HepG2 (cell line): ENCODE measurements around the gene AGPAT2. TPM values are rescaled to one million over a fixed set of nuclear protein-coding genes. Genes with fewer than 3 reads are reported as not detected.
"Not testable (repeated sequence)": the region's sequence is repeated elsewhere in the genome, so short reads cannot be mapped to it uniquely, and the experiment has no call there.

ENCODE experiments used
- ATAC-seq: fragments of 200-7000 bp; cut with Tn5 transposase; 3 replicates; pipeline ENCODE4 v1.9.1; 2020; ENCODE audit warnings: mild to moderate bottlenecking, moderate library complexity
- BruUV-seq: library from RNA; stranded (reverse); fragments of 400-500 nt; replicated peaks from 2 replicates; lab custom pipeline; 2021; lab: Mats Ljungman, UMichigan
- CTCF ChIA-PET: fragments of 300-600 bp; formaldehyde crosslinking; extraction: SDS; loops from one replicate; lab custom pipeline; 2021; ENCODE audit warnings: low total read pairs, inconsistent platforms, low intra/inter-chr PET ratio; lab: Yijun Ruan, JAX
- POLR2A ChIA-PET: fragments of 350-600 bp; sonication (Branson Sonifier 250); formaldehyde crosslinking; loops from one replicate; lab custom pipeline; 2020; ENCODE audit warnings: antibody characterized with exemption, inconsistent platforms; lab: Yijun Ruan, JAX
- DNase-seq: peaks from one replicate; pipeline ENCODE4 v3.0.0-alpha.2; 2015; ENCODE audit warnings: low spot score
- FAIRE-seq: peaks from 3 replicates; lab custom pipeline; 2011; peaks lifted over from hg19 to GRCh38; lab: Jason Lieb, UNC
- H2AFZ ChIP-seq: one replicate; pipeline ENCODE4 v1.6.1; 2011; ENCODE audit warnings: low read length, inconsistent platforms
- H3K27ac ChIP-seq: fragments of 300-600 bp; 3 replicates; pipeline ENCODE4 v1.8.0; 2011; ENCODE audit warnings: mixed run types, mild to moderate bottlenecking, mixed read lengths, low read length, inconsistent platforms; ENCODE audit not compliant: insufficient read depth; ENCODE audit errors: extremely low read length
- H3K27me3 ChIP-seq, 2 experiments: fragments of 200-600 bp in 1 of 2; 2 replicates in 1 of 2; 3 replicates in 1 of 2; pipeline versions ENCODE4 v1.6.0 to v1.8.0; 2011; ENCODE audit warnings: low read length in 2 of 2, mild to moderate bottlenecking in 2 of 2, moderate library complexity in 2 of 2, inconsistent platforms in 1 of 2; ENCODE audit not compliant: insufficient read depth in 2 of 2, control insufficient read depth in 1 of 2
- H3K36me3 ChIP-seq, 2 experiments: fragments of 200-600 bp in 1 of 2; replicated peaks in 1 of 2; 2 replicates in 1 of 2; 3 replicates in 1 of 2; pipeline versions ENCODE4 v1.5.1 to v1.8.0; 2011; ENCODE audit warnings: low read length in 2 of 2, inconsistent platforms in 1 of 2; ENCODE audit not compliant: insufficient read depth in 2 of 2, control insufficient read depth in 1 of 2
- H3K4me1 ChIP-seq: 2 replicates; pipeline ENCODE4 v1.5.1; 2012; ENCODE audit warnings: low read length, inconsistent platforms; ENCODE audit not compliant: insufficient read depth
- H3K4me2 ChIP-seq: 2 replicates; pipeline ENCODE4 v1.6.0; 2011; ENCODE audit warnings: low read depth, low read length, inconsistent platforms
- H3K4me3 ChIP-seq, 3 experiments: fragments of 200-600 bp in 1 of 3; sonication (generic), shearing (Covaris generic) in 1 of 3; replicated peaks in 1 of 3; 2 replicates each; pipeline ENCODE4 v1.5.1; 2011 to 2016; ENCODE audit warnings: low read length in 3 of 3, inconsistent platforms in 2 of 3, low read depth in 2 of 3, mild to moderate bottlenecking in 2 of 3, control low read depth in 1 of 3, mixed read lengths in 1 of 3; ENCODE audit not compliant: insufficient read depth in 1 of 3
- H3K79me2 ChIP-seq: one replicate; pipeline ENCODE4 v1.6.1; 2011; ENCODE audit warnings: low read length, inconsistent platforms; ENCODE audit not compliant: insufficient read depth
- H3K9ac ChIP-seq: 2 replicates; pipeline ENCODE4 v1.6.0; 2011; ENCODE audit warnings: mild to moderate bottlenecking, low read depth, low read length, inconsistent platforms; ENCODE audit not compliant: insufficient read depth
- H3K9me3 ChIP-seq: 2 replicates; pipeline ENCODE4 v1.5.1; 2012; ENCODE audit warnings: mild to moderate bottlenecking, low read length
- H4K20me1 ChIP-seq: 2 replicates; pipeline ENCODE4 v1.6.0; 2011; ENCODE audit warnings: inconsistent platforms, mild to moderate bottlenecking, low read length, moderate library complexity; ENCODE audit not compliant: insufficient read depth
- ZNF121 ChIP-seq: sonication (generic); formaldehyde crosslinking; IDR thresholded peaks from 2 replicates; pipeline ENCODE4 v1.5.0; 2020; ENCODE audit warnings: mild to moderate bottlenecking, missing genetic modification reagents
- ZNF7 ChIP-seq: IDR thresholded peaks from 2 replicates; pipeline ENCODE4 v1.6.1; 2016; ENCODE audit warnings: missing biosample characterization, missing genetic modification reagents
- WGBS: methylation state at CpG from one replicate; pipeline ENCODE4 v1.1.6; 2017; ENCODE audit warnings: low lambda C conversion rate; 5-methylcytosine and 5-hydroxymethylcytosine counted together
- in situ Hi-C: cut with HindIII; loops from 2 replicates; pipeline ENCODE4 v1.10.0; 2017; ENCODE audit warnings: low pct_unique_long_range_greater_than_20kb; ENCODE audit not compliant: extremely low pct_ligation_motif_present
- intact Hi-C: fragments of 100-400 bp; cut with micrococcal nuclease; formaldehyde crosslinking; loops from one replicate; pipeline ENCODE4 v1.10.0; 2022; ENCODE audit not compliant: unreplicated experiment
- polyA plus RNA-seq, 8 experiments: library from polyadenylated mRNA; depleted of rRNA in 3 of 8; stranded (reverse) in 7 of 8; unstranded in 1 of 8; fragments of >200 nt; fragmentation: Illumina TruSeq in 4 of 8; extraction: Trizol in 4 of 8; gene quantifications; 2 replicates each; pipeline versions ENCODE4 v1.2.1 to v1.2.3, GENCODE V29; 2011 to 2016; ENCODE audit warnings: low read depth in 4 of 8, missing spikeins in 1 of 8, mixed read lengths in 1 of 8; ENCODE audit not compliant: insufficient read depth in 1 of 8
- total RNA-seq, 5 experiments: library from RNA; depleted of rRNA; stranded (reverse); fragments of >200 nt; fragmentation: Illumina TruSeq; extraction: Trizol; gene quantifications; 2 replicates each; pipeline ENCODE4 v1.2.3, GENCODE V29; 2016; ENCODE audit warnings: low read depth in 1 of 5
- TF ChIP-seq, protein P1 (sequence below): sonication (generic); formaldehyde crosslinking; IDR thresholded peaks from 2 replicates; pipeline ENCODE4 v1.4.0; 2020; ENCODE audit warnings: missing genetic modification reagents

AGPAT2 gene
- total and polyA plus RNA-seq, 2 of the 13 experiments (the other 11 are each of a cell fraction or from before 2014, with no cell fraction given), result 3.9 to 25.8 TPM

GRCh38 chr9:136711751-136712689 is 24.8 kb upstream of the AGPAT2 start, which contains the start of gene DIPK1B:
Gene DIPK1B (plus strand): TSS chr9:136712572. CDS start chr9:136712666, 94 bp downstream.
- Histone ChIP-seq H2AFZ (no peak within 1 kb of the TSS), H3K9me3 (no peaks in the 10 kb centered on the region), H3K4me3 (peak within 1 kb of the TSS; percentile 32 to 66 (median 54); a peak in 5 of 6 replicates), H3K27ac (no peak within 1 kb of the TSS), H3K4me2 (peak within 1 kb of the TSS; percentile 65), H3K79me2 (no peaks in the 10 kb centered on the region), H3K4me1 (peaks cover 29% of the 10 kb centered on the region), H3K9ac (peak within 1 kb of the TSS; percentile 43; the same call in 1 of the 2 replicates), H3K36me3 (no peaks in the 10 kb centered on the region), H4K20me1 (no peaks in the 10 kb centered on the region), H3K27me3 (peaks cover 9 to 48% of the 10 kb centered on the region in 2 experiments; a peak in 3 of 5 replicates)
- in situ Hi-C loops (no loop called here), intact Hi-C loops (no loop called here)
- ChIA-PET CTCF (no interaction called here), POLR2A (no interaction called here)
- no peak for ATAC-seq
- BruUV-seq, result no TSS peak
- no peak for DNase-seq
- WGBS, result 51% methylated on average over 17 of the region's 119 CpGs
- 0 out of 2 replicates have a peak, but pooled peaks have one; percentile 19 for TF ChIP-seq ZNF7 (CRISPR knock-in tag)
- TF ChIP-seq, protein P1, sequence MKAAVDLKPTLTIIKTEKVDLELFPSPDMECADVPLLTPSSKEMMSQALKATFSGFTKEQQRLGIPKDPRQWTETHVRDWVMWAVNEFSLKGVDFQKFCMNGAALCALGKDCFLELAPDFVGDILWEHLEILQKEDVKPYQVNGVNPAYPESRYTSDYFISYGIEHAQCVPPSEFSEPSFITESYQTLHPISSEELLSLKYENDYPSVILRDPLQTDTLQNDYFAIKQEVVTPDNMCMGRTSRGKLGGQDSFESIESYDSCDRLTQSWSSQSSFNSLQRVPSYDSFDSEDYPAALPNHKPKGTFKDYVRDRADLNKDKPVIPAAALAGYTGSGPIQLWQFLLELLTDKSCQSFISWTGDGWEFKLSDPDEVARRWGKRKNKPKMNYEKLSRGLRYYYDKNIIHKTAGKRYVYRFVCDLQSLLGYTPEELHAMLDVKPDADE (CRISPR knock-in tag), result no peak
- FAIRE-seq, result no peak

DNA sequence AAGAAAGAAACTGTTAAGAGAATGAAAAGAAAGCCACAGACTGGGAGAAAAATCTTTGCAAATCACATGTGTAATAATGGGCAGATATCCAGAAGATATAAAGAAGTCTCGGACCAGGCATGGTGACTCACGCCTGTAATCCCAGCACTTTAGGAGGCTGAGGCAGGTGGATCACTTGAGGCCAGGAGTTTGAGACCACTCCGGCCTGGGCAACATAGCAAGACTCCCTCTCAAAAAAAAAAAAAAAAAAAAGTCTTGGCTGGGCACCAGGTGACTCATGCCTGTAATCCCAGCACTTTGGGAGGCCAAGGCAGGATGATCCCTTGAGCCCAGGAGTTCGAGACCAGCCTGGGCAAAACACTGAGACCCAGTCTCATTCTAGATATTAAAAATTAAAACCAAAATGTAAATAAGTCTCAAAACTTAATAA is 24.0 kb upstream of the AGPAT2 start:
- in situ Hi-C loops, H3K4me2 ChIP-seq, H3K79me2 ChIP-seq, H3K4me3 ChIP-seq, intact Hi-C loops, FAIRE-seq, H3K36me3 ChIP-seq, H2AFZ ChIP-seq, H3K9me3 ChIP-seq, H3K9ac ChIP-seq, DNase-seq, H3K27ac ChIP-seq, POLR2A ChIA-PET, H4K20me1 ChIP-seq, CTCF ChIA-PET, ATAC-seq, BruUV-seq: not testable (repeated sequence)
- TF ChIP-seq ZNF121 (CRISPR knock-in tag), result peak; percentile 60
- WGBS, result 18% methylated on average over 4 of the region's 4 CpGs
- H3K27me3 ChIP-seq, result peaks cover 11 to 54% of the 10 kb centered on the region in 2 experiments; a peak in 3 of 5 replicates
- peaks cover 29% of the 10 kb centered on the region for H3K4me1 ChIP-seq
